Subcutaneous abdominal adipose tissue (tissue), 5 donors: ENCODE results near the gene NPM1.

ENCODE experiments used
- H3K27ac ChIP-seq: one replicate; pipeline ENCODE4 v1.7.0; 2013; ENCODE audit warnings: low read depth, mild to moderate bottlenecking, inconsistent platforms, low read length, moderate library complexity
- H3K27me3 ChIP-seq, 5 donors: one replicate each; pipeline ENCODE4 v1.7.0; 2013; ENCODE audit warnings: low read length in 5 of 5, inconsistent platforms in 1 of 5; ENCODE audit not compliant: control insufficient read depth in 5 of 5, insufficient read depth in 4 of 5
- H3K36me3 ChIP-seq, 5 donors: one replicate each; pipeline ENCODE4 v1.7.0; 2013; ENCODE audit warnings: low read length in 5 of 5; ENCODE audit not compliant: control insufficient read depth in 5 of 5, insufficient read depth in 5 of 5
- H3K4me1 ChIP-seq, 5 donors: one replicate each; pipeline ENCODE4 v1.7.0; 2013; ENCODE audit warnings: low read length in 5 of 5, mild to moderate bottlenecking in 3 of 5, moderate library complexity in 1 of 5; ENCODE audit not compliant: control insufficient read depth in 5 of 5, insufficient read depth in 5 of 5
- H3K4me3 ChIP-seq, 5 donors: one replicate each; pipeline ENCODE4 v1.7.0; 2013; ENCODE audit warnings: low read length in 5 of 5, low read depth in 1 of 5
- H3K9ac ChIP-seq, 5 donors: one replicate each; pipeline ENCODE4 v1.7.0; 2013; ENCODE audit warnings: low read length in 5 of 5, mild to moderate bottlenecking in 4 of 5, moderate library complexity in 3 of 5
- H3K9me3 ChIP-seq, 5 donors: one replicate each; pipeline ENCODE4 v1.7.0; 2013; ENCODE audit warnings: low read length in 5 of 5; ENCODE audit not compliant: control insufficient read depth in 5 of 5
- donor health status: healthy.
- donor health status: healthy.
- donor health status: healthy.
- donor health status: healthy.
- donor health status: healthy.

The NPM1 gene

DNA sequence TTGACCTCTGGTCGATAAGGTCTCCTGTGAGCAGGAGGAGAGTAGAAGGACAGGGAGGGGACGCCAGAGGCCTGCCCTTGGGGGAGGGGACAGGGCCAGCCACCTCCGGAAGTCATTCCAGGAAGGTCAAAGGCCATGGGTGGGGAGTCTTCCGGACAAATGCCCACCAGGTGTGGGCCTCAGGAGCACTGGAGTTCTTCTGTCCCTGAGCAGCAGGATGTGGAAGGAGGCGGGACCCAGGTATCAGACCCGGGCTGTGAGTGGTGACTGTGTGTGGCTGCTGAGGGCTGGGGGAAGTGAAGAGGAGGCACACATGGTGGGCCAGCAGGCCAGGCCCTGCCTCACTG is 45.7 kb downstream of the NPM1 start:
- Histone ChIP-seq H3K27ac (no peak overlapping the region), H3K27me3 (no peaks in the 10 kb centered on the region), H3K9ac (no peak overlapping the region), H3K4me3 (no peak overlapping the region), H3K4me1 (no peaks in the 10 kb centered on the region), H3K9me3 (no peaks in the 10 kb centered on the region), H3K36me3 (peaks cover 0 to 6% (median 0%) of the 10 kb centered on the region in 5 donors)

DNA sequence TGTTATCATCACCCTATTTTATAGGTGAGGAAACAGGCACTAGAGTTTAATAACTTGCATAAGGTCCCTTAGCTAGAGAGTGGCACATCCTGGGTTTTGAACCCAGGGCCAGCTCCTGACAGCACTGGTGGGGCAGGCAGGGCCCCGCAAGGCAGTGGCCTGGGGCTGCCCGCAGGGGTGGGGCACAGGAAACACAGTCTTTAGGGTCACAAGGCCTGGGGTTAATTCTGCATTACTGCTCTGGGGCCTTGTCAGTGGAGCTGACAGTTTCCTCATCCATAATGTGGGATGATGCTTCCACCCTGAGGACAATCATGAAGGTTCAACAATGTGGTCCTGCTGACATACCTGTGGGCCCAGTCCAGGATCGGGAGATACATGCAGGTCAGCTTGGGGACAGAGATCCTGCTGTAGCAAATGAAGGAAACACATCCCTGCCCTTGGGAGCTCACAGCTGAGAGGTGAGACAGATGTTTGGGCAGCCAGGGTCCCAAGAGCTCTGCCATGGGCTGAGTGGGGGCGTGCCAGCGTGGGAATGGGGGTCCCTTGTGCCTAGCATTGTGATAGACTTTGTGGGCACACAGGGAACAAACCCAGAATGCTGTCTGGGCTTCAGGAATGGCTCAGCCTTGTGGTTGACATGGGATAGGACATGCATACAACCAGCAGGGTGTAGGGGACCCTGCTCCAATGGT is 46.5 kb downstream of the NPM1 start:
- Histone ChIP-seq H3K9ac (no peak overlapping the region), H3K4me1 (no peaks in the 10 kb centered on the region), H3K27me3 (no peaks in the 10 kb centered on the region), H3K27ac (no peak overlapping the region), H3K4me3 (no peak overlapping the region), H3K9me3 (no peaks in the 10 kb centered on the region), H3K36me3 (peaks cover 0 to 6% (median 0%) of the 10 kb centered on the region in 5 donors)

DNA sequence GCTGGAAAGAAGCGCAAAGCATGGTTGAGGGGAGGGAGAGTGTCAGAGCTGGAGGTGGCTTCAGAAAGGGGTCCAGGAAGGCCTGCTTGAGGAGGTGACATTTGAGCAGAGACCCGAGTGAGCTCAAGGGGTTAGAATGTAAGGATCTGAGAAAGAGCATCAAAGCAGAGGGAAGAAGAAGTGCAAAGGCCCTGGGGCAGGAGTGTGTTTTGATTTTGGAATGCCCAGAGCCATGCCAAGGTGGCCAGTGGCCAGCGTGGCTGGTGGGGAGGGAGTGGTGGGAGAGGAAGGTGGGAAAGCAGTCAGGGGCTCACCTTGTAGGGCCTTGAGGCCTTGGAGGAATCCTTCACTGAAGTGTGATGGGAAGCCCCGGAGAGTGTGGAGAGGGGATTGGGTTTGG is 47.2 kb downstream of the NPM1 start:
- Histone ChIP-seq H3K27ac (no peak overlapping the region), H3K27me3 (no peaks in the 10 kb centered on the region), H3K9ac (no peak overlapping the region), H3K36me3 (peaks cover 0 to 6% (median 0%) of the 10 kb centered on the region in 5 donors), H3K4me3 (no peak overlapping the region), H3K9me3 (no peaks in the 10 kb centered on the region), H3K4me1 (no peaks in the 10 kb centered on the region)

DNA sequence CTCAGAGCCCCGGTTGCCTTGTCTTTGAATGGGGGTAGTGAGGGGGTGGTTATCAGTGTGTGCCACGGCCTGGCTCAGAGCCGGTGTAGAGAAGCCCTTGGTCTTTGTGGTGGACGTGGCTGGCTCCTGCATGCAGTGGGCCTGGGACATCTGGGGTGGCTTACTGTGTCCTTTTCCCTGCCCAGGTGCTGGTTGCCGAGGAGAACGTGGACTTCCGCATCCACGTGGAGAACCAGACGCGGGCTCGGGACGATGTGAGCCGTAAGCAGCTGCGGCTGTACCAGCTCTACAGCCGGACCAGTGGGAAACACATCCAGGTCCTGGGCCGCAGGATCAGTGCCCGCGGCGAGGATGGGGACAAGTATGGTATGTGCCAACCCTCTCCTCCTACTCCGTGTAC is 48.3 kb downstream of the NPM1 start:
- Histone ChIP-seq H3K4me3 (no peak overlapping the region), H3K27me3 (no peaks in the 10 kb centered on the region), H3K27ac (no peak overlapping the region), H3K4me1 (no peaks in the 10 kb centered on the region), H3K9me3 (no peaks in the 10 kb centered on the region), H3K36me3 (peaks cover 0 to 6% (median 0%) of the 10 kb centered on the region in 5 donors), H3K9ac (no peak overlapping the region)

DNA sequence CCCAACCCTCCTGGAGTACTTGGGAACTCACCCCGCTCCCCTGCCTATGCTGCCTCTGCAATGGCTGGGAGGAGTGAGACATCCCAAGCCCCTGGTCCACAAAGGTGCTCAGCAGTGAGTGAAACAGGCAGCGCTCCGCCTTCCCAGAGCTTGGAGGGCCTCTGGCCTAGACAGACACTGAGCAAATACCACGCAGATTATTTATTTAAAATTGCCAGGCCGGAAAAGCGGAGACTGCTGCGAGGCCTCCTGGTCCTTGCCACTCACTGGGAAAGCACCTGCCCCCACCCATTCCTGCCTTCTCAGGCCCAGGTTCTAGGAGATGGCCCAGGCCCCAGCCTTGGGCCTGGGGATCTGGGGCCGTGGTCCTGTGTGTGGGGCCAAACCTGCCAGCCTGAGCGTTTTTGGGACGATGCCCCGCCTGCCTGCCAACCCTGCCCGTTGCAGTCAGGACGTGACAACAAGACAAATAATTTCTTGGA is 49.2 kb downstream of the NPM1 start:
- Histone ChIP-seq H3K27me3 (no peaks in the 10 kb centered on the region), H3K4me3 (no peak overlapping the region), H3K4me1 (peaks cover 0 to under 1% (median 0%) of the 10 kb centered on the region in 5 donors), H3K36me3 (peaks cover 0 to 6% (median 0%) of the 10 kb centered on the region in 5 donors), H3K27ac (no peak overlapping the region), H3K9ac (no peak overlapping the region), H3K9me3 (no peaks in the 10 kb centered on the region)

DNA sequence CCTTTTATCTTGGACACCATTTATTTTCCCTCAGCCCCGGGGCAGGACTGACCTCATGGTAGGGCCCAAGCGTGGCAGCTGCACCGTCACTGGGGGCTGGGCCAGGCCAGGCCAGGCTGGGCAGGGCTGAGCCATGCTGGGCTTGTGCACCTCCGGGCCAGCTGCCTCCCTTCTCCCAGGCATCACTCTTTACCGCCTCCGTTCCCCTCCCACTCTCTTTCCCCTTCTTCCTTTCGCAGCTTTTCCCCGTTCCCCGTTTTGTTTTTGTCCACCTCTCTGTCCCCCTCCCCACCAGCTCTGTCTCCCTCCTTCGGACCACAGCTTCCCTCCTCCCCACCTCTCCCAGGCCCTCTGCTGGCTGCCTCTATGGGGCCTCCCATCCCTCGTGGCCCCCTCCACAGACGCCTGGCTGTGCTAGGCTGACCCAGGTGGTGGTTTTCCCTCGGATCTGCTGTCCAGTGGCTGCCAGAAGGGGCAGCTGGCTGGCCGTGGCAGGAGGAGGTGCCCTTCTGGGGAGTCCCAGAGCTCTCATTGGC is 49.7 kb downstream of the NPM1 start:
- H3K27ac ChIP-seq = no peak overlapping the region
- H3K4me3 ChIP-seq = no peak overlapping the region
- no peak overlapping the region for H3K9ac ChIP-seq
- peaks cover 0 to 6% (median 0%) of the 10 kb centered on the region in 5 donors for H3K36me3 ChIP-seq
- H3K4me1 ChIP-seq = peaks cover 0 to 4% (median 0%) of the 10 kb centered on the region in 5 donors
- H3K27me3 ChIP-seq = no peaks in the 10 kb centered on the region
- no peaks in the 10 kb centered on the region for H3K9me3 ChIP-seq

DNA sequence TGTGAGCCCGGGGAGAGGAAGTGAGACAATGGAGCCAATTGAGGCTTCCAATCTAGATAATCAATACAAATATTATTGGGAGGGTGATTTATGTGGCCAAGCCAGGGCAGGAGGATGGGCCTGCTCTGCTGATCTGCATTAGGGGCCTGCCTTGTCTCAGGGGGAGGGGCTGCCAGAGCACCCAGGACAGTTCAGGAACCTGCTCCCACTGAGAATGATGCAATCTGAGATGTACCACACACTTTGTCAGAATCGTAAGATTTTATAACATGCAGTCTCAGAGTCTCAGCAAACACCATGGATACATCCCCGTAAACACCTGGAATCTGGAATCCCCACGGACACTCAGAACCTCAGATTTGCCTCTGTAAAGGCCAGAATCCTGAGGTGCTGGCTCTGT is 51.1 kb downstream of the NPM1 start:
- no peak overlapping the region for H3K9ac ChIP-seq
- H3K36me3 ChIP-seq = peaks cover 0 to 6% (median 0%) of the 10 kb centered on the region in 5 donors
- no peaks in the 10 kb centered on the region for H3K27me3 ChIP-seq
- no peak overlapping the region for H3K27ac ChIP-seq
- H3K9me3 ChIP-seq = no peaks in the 10 kb centered on the region
- no peak overlapping the region for H3K4me3 ChIP-seq
- H3K4me1 ChIP-seq = peaks cover 0 to 4% (median 0%) of the 10 kb centered on the region in 5 donors

DNA sequence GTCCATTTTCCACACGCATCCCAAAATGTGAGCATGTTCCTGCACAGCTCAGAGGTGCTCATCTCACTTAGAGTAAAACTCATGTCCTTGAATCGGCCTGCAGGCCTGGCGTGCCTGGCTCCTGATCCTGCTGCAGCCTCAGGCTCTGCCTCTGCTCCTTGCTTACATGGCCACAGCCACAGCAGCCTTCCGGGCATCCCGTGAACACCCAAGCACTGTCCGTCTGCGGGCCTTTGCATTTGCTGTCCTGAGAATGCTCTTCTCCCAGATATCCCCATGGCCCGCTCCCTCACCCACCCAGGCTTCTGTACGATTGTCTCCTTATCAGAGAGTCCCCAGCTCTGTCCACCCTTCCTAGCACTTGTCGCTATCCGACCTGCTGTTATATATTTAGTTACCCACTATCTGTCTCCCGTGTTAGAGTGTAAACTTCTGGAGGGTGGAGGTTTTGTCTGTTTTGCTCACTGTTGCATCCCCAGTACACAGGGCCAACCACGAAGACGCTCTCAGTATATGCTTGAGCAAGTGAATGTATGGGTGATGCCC is 53.7 kb downstream of the NPM1 start:
- no peaks in the 10 kb centered on the region for H3K9me3 ChIP-seq
- H3K27me3 ChIP-seq = no peaks in the 10 kb centered on the region
- no peak overlapping the region for H3K4me3 ChIP-seq
- peaks cover 4 to 11% (median 8%) of the 10 kb centered on the region in 5 donors for H3K4me1 ChIP-seq
- H3K27ac ChIP-seq = no peak overlapping the region
- H3K36me3 ChIP-seq = peaks cover 0 to 3% (median 0%) of the 10 kb centered on the region in 5 donors
- no peak overlapping the region for H3K9ac ChIP-seq

DNA sequence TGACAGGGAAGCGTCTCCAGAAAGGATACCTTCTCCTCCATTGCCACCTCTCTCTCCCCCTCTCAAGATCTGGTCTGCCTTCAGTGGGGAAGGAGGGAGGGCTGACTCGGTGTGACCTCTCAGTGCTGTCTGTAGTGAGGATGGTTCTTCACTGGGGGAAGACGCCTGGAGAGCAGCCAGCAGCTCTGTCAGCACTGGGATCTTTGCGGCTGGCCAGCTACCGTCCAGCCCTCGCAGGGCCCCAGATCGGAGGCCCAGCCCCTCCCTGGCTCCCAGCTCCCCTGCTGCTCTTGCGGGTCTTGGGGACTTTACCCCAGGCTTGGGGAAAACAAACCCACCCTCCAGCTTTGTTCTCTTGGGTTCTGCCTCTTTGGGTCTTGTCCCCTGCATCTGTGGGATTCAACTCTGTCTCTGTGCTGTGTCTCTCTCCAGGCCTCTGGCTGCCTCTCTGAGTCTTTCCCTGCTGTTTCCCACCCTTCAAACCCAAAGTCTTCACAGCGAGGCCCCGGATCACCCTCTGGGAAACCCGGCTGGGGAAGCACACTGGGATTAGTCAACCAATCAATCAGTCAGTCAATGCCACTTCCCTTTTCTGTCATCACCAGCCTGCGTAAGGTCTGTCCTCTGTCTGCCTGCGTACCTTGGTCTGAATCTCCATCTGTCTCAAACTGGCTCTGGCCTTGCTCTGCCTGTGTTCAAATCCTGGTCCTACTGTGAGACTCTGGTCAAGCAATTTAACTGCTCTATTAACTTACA is 54.8 kb downstream of the NPM1 start:
- no peaks in the 10 kb centered on the region for H3K9me3 ChIP-seq
- H3K27me3 ChIP-seq = no peaks in the 10 kb centered on the region
- H3K4me1 ChIP-seq = peaks cover 4 to 16% (median 10%) of the 10 kb centered on the region in 5 donors
- H3K36me3 ChIP-seq = peaks cover 0 to 2% (median 0%) of the 10 kb centered on the region in 5 donors
- no peak overlapping the region for H3K27ac ChIP-seq
- no peak overlapping the region for H3K9ac ChIP-seq
- H3K4me3 ChIP-seq = no peak overlapping the region

DNA sequence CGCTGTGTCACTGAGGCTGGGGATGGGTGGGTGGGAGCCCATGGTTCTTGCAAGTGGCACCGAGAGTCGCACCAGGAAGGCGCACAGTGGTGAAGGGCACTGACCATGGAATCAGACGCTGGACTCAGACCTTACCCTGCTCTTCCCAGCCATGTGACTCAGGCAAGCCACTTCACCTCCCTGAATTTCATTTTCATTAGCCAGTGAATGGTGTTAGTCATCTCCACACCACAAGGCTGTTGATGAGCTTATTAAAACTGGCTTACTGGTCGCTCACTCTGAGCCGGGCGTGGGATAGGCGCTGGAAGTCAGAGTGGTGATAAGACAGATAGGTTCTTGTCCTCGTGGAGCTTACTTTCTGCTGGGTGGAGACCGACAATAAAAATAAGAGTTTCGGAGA is 56.9 kb downstream of the NPM1 start:
- no peak overlapping the region for H3K9ac ChIP-seq
- peaks cover 4 to 18% (median 10%) of the 10 kb centered on the region in 5 donors for H3K4me1 ChIP-seq
- H3K36me3 ChIP-seq = no peaks in the 10 kb centered on the region
- no peak overlapping the region for H3K4me3 ChIP-seq
- no peak overlapping the region for H3K27ac ChIP-seq
- no peaks in the 10 kb centered on the region for H3K27me3 ChIP-seq
- H3K9me3 ChIP-seq = no peaks in the 10 kb centered on the region
